ENCODE data around the gene CDHR4. TPM values are rescaled to one million over a fixed set of nuclear protein-coding genes. Genes with fewer than 3 reads are reported as not detected.
"Not testable (repeated sequence)": the region's sequence is repeated elsewhere in the genome, so short reads cannot be mapped to it uniquely, and the experiment has no call there.

The CDHR4 gene
- total RNA-seq, 2 donors from 2014 or later: not detected

DNA sequence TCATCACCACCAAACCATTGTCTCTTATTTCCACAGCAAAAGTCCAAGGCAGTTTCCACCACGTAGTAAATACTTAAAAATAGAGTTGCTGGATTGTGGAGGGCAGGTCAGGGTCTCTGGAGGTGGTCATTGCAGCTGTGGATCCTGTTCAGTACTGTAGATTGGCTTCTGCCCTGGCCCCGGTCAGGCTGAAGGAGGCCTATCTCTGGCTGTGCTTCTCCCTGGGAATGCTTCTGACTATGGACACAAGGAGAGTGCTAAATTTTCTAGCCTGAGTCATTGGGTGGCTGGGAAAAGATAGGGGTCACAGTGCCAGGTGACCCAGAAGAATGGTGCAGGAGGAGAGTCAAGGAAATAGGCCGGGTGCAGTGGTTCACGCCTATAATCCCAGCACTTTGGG is 49.6 kb downstream of the CDHR4 start:
- WGBS: 97% methylated on average over 4 of the region's 4 CpGs
- TF ChIP-seq CTCF (IDR thresholded peaks at IDR 0.05) (no peak), POLR2A (IDR thresholded peaks at IDR 0.05) (no peak), POLR2AphosphoS5 (IDR thresholded peaks at IDR 0.05) (no peak)
- peaks cover 7% of the 10 kb centered on the region for H3K4me1 ChIP-seq (replicated peaks)

DNA sequence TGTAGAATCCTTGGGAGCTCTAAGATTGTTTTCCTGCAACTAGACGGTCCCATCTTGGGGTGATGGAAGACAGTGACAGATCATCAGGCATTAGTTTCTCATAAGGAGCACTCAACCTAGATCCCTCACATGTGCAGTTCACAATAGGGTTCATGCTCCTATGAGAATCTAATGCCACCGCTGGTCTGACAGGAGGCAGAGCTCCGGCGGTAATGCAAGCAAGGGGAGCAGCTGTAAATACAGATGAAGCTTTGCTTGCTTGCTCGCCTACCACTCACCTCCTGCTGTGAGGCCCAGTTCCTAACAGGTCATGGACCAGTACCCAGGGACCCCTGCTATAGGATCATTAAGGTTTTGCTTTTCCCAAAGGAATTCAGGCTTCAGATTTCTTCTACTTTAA is 50.8 kb downstream of the CDHR4 start:
- H3K4me3 ChIP-seq; H3K27ac ChIP-seq; DNase-seq (ENCODE audit: low spot score); H3K4me1 ChIP-seq (replicated peaks); intact Hi-C loops (cut with DNase I); H3K36me3 ChIP-seq; H3K9me3 ChIP-seq; H3K27me3 ChIP-seq (replicated peaks; ENCODE audit: insufficient read depth): not testable (repeated sequence)
- 71% methylated on average over 5 of the region's 5 CpGs for WGBS

More for the DNA sequence above, 49.6 kb downstream of the CDHR4 start:
- intact Hi-C loops (cut with DNase I): no loop called here
- no peaks in the 10 kb centered on the region for H3K9me3 ChIP-seq
- no peak for DNase-seq (ENCODE audit: low spot score)
- no peaks in the 10 kb centered on the region for H3K27me3 ChIP-seq (replicated peaks; ENCODE audit: insufficient read depth)
- H3K27ac ChIP-seq: no peak overlapping the region
- no peak overlapping the region for H3K4me3 ChIP-seq
- H3K36me3 ChIP-seq: no peaks in the 10 kb centered on the region

GRCh38 chr3:49747792-49748480 is 51.7 kb downstream of the CDHR4 start:
- no peak for DNase-seq (ENCODE audit: low spot score)
- WGBS: 76% methylated on average over 13 of the region's 13 CpGs
- intact Hi-C loops (cut with DNase I): no loop called here

GRCh38 chr3:49745986-49746385 is 53.7 kb downstream of the CDHR4 start:
- Histone ChIP-seq H3K27ac (no peak overlapping the region), H3K9me3 (no peaks in the 10 kb centered on the region), H3K36me3 (no peaks in the 10 kb centered on the region), H3K4me3 (no peak overlapping the region), H3K4me1 (replicated peaks) (no peaks in the 10 kb centered on the region), H3K27me3 (replicated peaks; ENCODE audit: insufficient read depth) (no peaks in the 10 kb centered on the region)
- TF ChIP-seq CTCF (IDR thresholded peaks at IDR 0.05) (peak in 1 of 4 experiments; percentile 7), POLR2AphosphoS5 (IDR thresholded peaks at IDR 0.05) (peak; percentile 81), POLR2A (IDR thresholded peaks at IDR 0.05) (no peak)
- intact Hi-C loops (cut with DNase I): no loop called here
- WGBS: 26% methylated on average over 2 of the region's 2 CpGs
- DNase-seq (ENCODE audit: low spot score): no peak

More at GRCh38 chr3:49747792-49748480, 51.7 kb downstream of the CDHR4 start:
- no peak overlapping the region for H3K4me3 ChIP-seq
- no peak overlapping the region for H3K27ac ChIP-seq
- H3K36me3 ChIP-seq: no peaks in the 10 kb centered on the region
- H3K9me3 ChIP-seq: no peaks in the 10 kb centered on the region
- TF ChIP-seq CTCF (IDR thresholded peaks at IDR 0.05): no peak
- no peak for TF ChIP-seq POLR2A (IDR thresholded peaks at IDR 0.05)
- no peak for TF ChIP-seq POLR2AphosphoS5 (IDR thresholded peaks at IDR 0.05)
- no peaks in the 10 kb centered on the region for H3K27me3 ChIP-seq (replicated peaks; ENCODE audit: insufficient read depth)
- H3K4me1 ChIP-seq (replicated peaks): no peaks in the 10 kb centered on the region

Small RNA genes lying within 50 kb of the gene (microRNA-seq; reads per million reads assigned to microRNA genes)
- 0.67 reads per million for gene MIR5193

Small RNA genes lying within 50 kb of the gene (small RNA-seq; reads per million reads assigned to genes)
- 0 reads per million in 2 donors for gene COX6CP14

Other genes starting within 250 kb of the CDHR4 start
- 10 to 100 TPM in 1 of 2 donors, under 1 TPM in 1; 0.82 to 11.6 TPM for gene BSN, start 245.4 kb downstream of the CDHR4 start, total RNA-seq
- gene APEH, start 125.5 kb downstream of the CDHR4 start, total RNA-seq: 100 to 1,000 TPM in 1 of 2 donors, 10 to 100 TPM in 1; 84.4 to 116 TPM
- 10 to 100 TPM; 10.2 to 32.2 TPM for gene MST1, start 110.4 kb downstream of the CDHR4 start, total RNA-seq
- 10 to 100 TPM; 24.9 to 58.3 TPM for gene RNF123, start 110.3 kb downstream of the CDHR4 start, total RNA-seq
- 10 to 100 TPM in 1 of 2 donors, 1 to 10 TPM in 1; 1.4 to 12.4 TPM for gene AMIGO3, start 80.2 kb downstream of the CDHR4 start, total RNA-seq
- gene GMPPB, start 75.9 kb downstream of the CDHR4 start, total RNA-seq: 10 to 100 TPM; 28.8 to 60.1 TPM
- gene IP6K1, start 13.3 kb downstream of the CDHR4 start, total RNA-seq: 100 to 1,000 TPM in 1 of 2 donors, 10 to 100 TPM in 1; 46.5 to 119 TPM
- 1 to 10 TPM; 4.0 to 8.1 TPM for gene INKA1, start 3.4 kb upstream of the CDHR4 start, total RNA-seq
- gene UBA7, start 14.1 kb upstream of the CDHR4 start, total RNA-seq: 10 to 100 TPM; 50.5 to 96.9 TPM
- gene TRAIP, start 56.7 kb upstream of the CDHR4 start, total RNA-seq: 1 to 10 TPM; 2.8 to 7.7 TPM
- gene CAMKV, start 70.0 kb upstream of the CDHR4 start, total RNA-seq: under 1 TPM in 1 of 2 donors, not detected in 1; 0.97 TPM
- 1 to 10 TPM; 1.5 to 5.5 TPM for gene MST1R, start 104.0 kb upstream of the CDHR4 start, total RNA-seq
- gene MON1A, start 129.9 kb upstream of the CDHR4 start, total RNA-seq: 10 to 100 TPM in 1 of 2 donors, 1 to 10 TPM in 1; 7.8 to 12.0 TPM
- gene RBM6, start 140.3 kb upstream of the CDHR4 start, total RNA-seq: 100 to 1,000 TPM in 1 of 2 donors, 10 to 100 TPM in 1; 53.1 to 176 TPM